Measurements from ENCODE around the gene PSMB4. TPM values are rescaled to one million over a fixed set of nuclear protein-coding genes. Genes with fewer than 3 reads are reported as not detected.

Gene PSMB4
- total RNA-seq, 1 experiment from 2014 or later: 345 TPM

DNA sequence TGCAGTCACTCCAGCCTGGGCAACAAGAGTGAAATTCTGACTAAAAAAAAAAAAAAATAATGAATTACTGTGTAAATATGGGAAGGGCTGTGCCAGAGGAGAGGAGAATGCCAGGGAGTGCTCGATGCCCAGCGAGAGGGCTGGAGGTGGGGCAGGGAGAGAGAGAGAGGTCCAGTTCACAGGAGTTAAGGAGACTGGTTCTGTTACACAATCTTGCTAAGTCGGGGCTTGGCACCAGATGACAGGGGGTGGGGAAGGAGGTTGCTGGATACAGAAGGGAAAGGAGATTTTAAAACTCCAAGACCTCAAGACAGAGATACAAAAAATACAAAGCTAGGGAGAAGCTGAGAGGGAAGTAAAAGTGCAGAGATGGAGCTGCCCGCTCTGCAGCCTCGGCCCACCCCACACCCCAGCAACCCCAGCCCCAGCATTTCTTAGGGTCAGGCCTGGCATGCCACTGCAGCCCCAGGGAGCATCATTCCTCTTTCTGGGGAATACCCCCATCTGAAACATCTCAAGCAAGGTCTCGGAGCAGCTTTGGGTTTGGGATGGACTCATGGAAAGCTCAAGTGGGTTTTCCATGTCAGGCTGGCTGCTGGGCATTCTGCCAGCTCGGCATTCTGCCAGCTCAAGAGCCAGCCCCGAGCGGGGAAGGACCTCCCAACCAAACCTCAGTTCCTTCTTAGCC is 27.9 kb upstream of the PSMB4 start:
- no peak overlapping the region for H2AFZ ChIP-seq
- H3K9me2 ChIP-seq (ENCODE audit: insufficient read depth): no peaks in the 10 kb centered on the region
- H3K36me3 ChIP-seq (ENCODE audit: low read depth): no peaks in the 10 kb centered on the region
- POLR2A ChIA-PET (ENCODE audit: unreplicated experiment): interaction anchor here (0.6 kb wide), 1 partner anchor 307 kb away, joined by 3 read pairs; no protein-coding TSS in a partner anchor
- no peaks in the 10 kb centered on the region; the same call in 1 of the 2 replicates for H3K4me1 ChIP-seq (replicated peaks; ENCODE audit: insufficient read depth)
- H3K4me2 ChIP-seq: peak overlapping the region; percentile 34; the same call in 1 of the 2 replicates
- no TSS peak for BruUV-seq (replicated peaks)
- no peaks in the 10 kb centered on the region for H4K20me1 ChIP-seq (ENCODE audit: insufficient read depth)
- intact Hi-C loops (cut with micrococcal nuclease; ENCODE audit: unreplicated experiment): no loop called here
- no peak overlapping the region for H3K4me3 ChIP-seq
- peaks cover 5% of the 10 kb centered on the region; the same call in 1 of the 2 replicates for H3F3A ChIP-seq (ENCODE audit: insufficient read depth, low read depth)
- peak in 1 of 2 experiments; percentile 32 for DNase-seq
- TF ChIP-seq, protein P1, sequence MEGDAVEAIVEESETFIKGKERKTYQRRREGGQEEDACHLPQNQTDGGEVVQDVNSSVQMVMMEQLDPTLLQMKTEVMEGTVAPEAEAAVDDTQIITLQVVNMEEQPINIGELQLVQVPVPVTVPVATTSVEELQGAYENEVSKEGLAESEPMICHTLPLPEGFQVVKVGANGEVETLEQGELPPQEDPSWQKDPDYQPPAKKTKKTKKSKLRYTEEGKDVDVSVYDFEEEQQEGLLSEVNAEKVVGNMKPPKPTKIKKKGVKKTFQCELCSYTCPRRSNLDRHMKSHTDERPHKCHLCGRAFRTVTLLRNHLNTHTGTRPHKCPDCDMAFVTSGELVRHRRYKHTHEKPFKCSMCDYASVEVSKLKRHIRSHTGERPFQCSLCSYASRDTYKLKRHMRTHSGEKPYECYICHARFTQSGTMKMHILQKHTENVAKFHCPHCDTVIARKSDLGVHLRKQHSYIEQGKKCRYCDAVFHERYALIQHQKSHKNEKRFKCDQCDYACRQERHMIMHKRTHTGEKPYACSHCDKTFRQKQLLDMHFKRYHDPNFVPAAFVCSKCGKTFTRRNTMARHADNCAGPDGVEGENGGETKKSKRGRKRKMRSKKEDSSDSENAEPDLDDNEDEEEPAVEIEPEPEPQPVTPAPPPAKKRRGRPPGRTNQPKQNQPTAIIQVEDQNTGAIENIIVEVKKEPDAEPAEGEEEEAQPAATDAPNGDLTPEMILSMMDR (conservative IDR thresholded peaks at IDR 0.05): no peak
- H3K79me2 ChIP-seq (ENCODE audit: low read depth): no peaks in the 10 kb centered on the region
- no peaks in the 10 kb centered on the region for H3K9me3 ChIP-seq (ENCODE audit: insufficient read depth, low read depth)
- H3K27me3 ChIP-seq (ENCODE audit: insufficient read depth, low read depth): no peaks in the 10 kb centered on the region
- CTCF ChIA-PET: no interaction called here
- no peak overlapping the region for H3K27ac ChIP-seq

DNA sequence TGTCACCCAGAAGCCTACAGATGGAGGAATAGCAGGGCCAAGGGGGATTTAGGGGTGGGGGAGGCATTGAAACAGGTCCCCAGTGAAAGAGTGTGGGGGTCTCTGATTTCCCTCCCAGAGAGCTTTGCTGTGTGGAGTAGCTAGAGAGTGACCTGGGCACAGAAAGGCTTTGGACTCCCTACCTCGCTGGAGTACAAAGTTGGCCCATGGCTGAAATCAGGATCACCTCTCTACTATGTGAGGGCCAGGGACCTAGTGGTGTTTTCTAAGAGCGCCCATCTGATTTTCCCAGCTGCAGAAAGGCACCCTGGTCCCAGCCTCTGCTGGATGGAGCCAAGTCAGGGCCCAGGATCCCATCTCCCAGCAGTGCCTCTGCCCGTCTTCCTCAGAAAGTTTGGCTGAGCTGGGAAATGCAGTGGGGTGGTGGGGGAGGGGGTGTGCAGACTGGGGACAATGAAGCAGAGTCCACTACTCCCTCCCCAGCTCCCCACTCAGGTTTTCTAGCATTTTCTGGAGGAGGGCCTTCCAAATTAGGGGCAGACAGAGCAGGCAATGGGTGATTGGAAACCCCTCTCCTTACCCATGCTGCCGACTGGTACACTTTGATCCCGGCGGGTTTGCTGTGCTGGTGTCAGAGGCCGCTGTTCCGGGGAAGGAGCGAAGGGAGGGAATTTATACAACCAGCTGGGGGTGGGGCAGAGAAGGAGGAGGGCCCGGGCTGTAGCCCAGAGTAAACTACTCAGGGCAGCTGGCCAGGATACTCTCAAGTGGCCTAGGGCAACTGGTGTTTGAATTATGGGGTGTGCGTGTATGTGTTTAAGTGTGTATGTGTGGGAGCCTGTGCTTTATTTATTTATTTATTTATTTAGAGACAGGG is 27.1 kb upstream of the PSMB4 start, which contains the start of gene SELENBP1:
Gene SELENBP1 (minus strand): TSS at position 648 of the 877 bp plus-strand sequence. CDS start 64 bp downstream, at position 584.
- no peak within 1 kb of the TSS for H3K27ac ChIP-seq
- no peak for TF ChIP-seq EZH2 (IDR thresholded peaks at IDR 0.05; ENCODE audit: low read depth)
- TF ChIP-seq, protein P1 (conservative IDR thresholded peaks at IDR 0.05): no peak
- no peaks in the 10 kb centered on the region for H3K9me2 ChIP-seq (ENCODE audit: insufficient read depth)
- peak within 1 kb of the TSS; percentile 34; the same call in 1 of the 2 replicates for H3K4me2 ChIP-seq
- H3F3A ChIP-seq (ENCODE audit: insufficient read depth, low read depth): peaks cover 5% of the 10 kb centered on the region; the same call in 1 of the 2 replicates
- no peaks in the 10 kb centered on the region; the same call in 1 of the 2 replicates for H3K4me1 ChIP-seq (replicated peaks; ENCODE audit: insufficient read depth)
- no peaks in the 10 kb centered on the region for H3K9me3 ChIP-seq (ENCODE audit: insufficient read depth, low read depth)
- ChIA-PET CTCF (no interaction called here), POLR2A (ENCODE audit: unreplicated experiment) (interaction anchor here (0.6 to 0.8 kb wide), 4 partner anchors 160 to 427 kb away, joined by 3 to 4 read pairs (median 3); no protein-coding TSS in a partner anchor)
- no peaks in the 10 kb centered on the region for H3K79me2 ChIP-seq (ENCODE audit: low read depth)
- no peaks in the 10 kb centered on the region for H3K27me3 ChIP-seq (ENCODE audit: insufficient read depth, low read depth)
- H3K4me3 ChIP-seq: no peak within 1 kb of the TSS
- intact Hi-C loops (cut with micrococcal nuclease; ENCODE audit: unreplicated experiment): no loop called here
- TSS peak; percentile 62 for BruUV-seq (replicated peaks)
- H4K20me1 ChIP-seq (ENCODE audit: insufficient read depth): no peaks in the 10 kb centered on the region
- H2AFZ ChIP-seq: no peak within 1 kb of the TSS
- H3K36me3 ChIP-seq (ENCODE audit: low read depth): no peaks in the 10 kb centered on the region
- peak in 1 of 2 experiments; percentile 62 for DNase-seq

DNA sequence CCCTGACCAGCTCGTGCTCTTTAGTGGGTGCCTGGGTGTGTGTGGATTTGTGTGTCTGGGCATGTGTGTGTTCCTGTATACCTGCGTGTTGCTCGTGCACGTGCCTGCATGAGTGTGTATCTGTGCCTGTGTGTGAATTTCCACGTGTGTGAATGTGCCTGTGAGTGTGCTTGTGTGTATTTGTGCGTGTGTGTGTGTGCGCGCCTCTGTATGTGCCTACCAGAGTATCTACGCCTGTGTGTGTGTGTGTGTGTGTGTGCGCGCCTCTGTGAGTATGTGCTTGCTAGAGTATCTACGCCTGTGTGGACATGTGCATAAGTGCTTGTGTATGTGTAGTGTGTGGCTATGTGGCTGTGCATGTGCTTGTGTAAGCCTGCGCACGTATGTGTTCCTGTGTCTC is 26.2 kb upstream of the PSMB4 start:
- POLR2A ChIA-PET (ENCODE audit: unreplicated experiment): interaction anchor here (0.6 to 0.8 kb wide), 2 partner anchors 161 to 291 kb away, joined by 3 to 4 read pairs; no protein-coding TSS in a partner anchor
- no TSS peak for BruUV-seq (replicated peaks)
- Histone ChIP-seq H3K4me2 (no peak overlapping the region), H3K27ac (no peak overlapping the region), H3K27me3 (ENCODE audit: insufficient read depth, low read depth) (no peaks in the 10 kb centered on the region), H3K9me2 (ENCODE audit: insufficient read depth) (no peaks in the 10 kb centered on the region), H3K4me3 (no peak overlapping the region), H3K9me3 (ENCODE audit: insufficient read depth, low read depth) (no peaks in the 10 kb centered on the region), H3K36me3 (ENCODE audit: low read depth) (no peaks in the 10 kb centered on the region), H4K20me1 (ENCODE audit: insufficient read depth) (no peaks in the 10 kb centered on the region), H3F3A (ENCODE audit: insufficient read depth, low read depth) (peaks cover 5% of the 10 kb centered on the region; the same call in 1 of the 2 replicates), H3K79me2 (ENCODE audit: low read depth) (no peaks in the 10 kb centered on the region), H3K4me1 (replicated peaks; ENCODE audit: insufficient read depth) (no peaks in the 10 kb centered on the region; the same call in 1 of the 2 replicates), H2AFZ (no peak overlapping the region)
- CTCF ChIA-PET: no interaction called here
- intact Hi-C loops (cut with micrococcal nuclease; ENCODE audit: unreplicated experiment): no loop called here
- DNase-seq: no peak
- no peak for TF ChIP-seq EZH2 (IDR thresholded peaks at IDR 0.05; ENCODE audit: low read depth)
- TF ChIP-seq, protein P1 (conservative IDR thresholded peaks at IDR 0.05): no peak
